Stimulated activated CD8-positive, alpha-beta memory T cell treated with anti-CD3 and anti-CD28 coated beads, Interleukin-4, amount 100 ng/mL, for 4 hours (primary cell): ENCODE measurements around the gene COX7B.
"Not testable (repeated sequence)": the region's sequence is repeated elsewhere in the genome, so short reads cannot be mapped to it uniquely, and the experiment has no call there.

Experiments
- DNase-seq, 2 donors: peaks; one replicate each; pipeline ENCODE4 v3.0.0-alpha.2; 2020; ENCODE audit warnings: low read depth in 2 of 2, low spot score in 1 of 2

COX7B gene

DNA sequence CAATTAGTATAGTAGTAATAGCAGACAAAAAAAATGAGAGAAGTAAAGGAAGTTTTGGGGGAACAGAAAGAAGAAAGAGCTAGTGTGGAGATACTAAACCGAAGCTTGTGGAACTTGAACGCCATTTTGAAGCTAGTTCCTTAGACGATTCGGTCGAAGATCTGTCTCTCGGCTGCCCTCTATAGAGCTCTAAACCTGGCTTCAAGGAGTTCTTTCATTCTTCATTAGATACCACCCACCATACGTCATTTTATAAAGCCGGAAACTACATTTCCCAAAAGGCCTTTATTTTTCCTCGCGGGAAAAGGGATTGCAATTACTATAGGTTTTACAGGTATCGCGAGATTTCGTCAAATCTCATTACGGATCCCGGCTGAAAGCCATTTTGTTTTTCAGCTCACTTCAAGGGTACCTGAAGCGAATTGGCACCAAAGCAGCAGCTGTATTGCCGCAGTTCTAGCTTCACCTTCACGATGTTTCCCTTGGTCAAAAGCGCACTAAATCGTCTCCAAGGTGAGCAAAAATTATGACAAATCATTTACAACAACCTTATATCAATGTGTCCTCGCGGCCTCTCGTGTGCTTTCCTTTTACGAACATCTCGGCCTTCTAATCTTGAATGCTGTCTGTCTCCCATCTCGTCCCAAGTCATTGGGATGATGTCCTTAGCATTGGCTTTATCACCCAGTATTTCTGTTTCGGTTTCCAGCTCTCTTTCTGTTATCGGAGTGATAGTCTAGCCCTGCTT lies at the start of gene COX7B:
COX7B (plus strand) TSS at position 388 of the 748 bp plus-strand sequence; CDS start at position 474, 86 bp downstream.
- DNase-seq: peak in 1 of 2 donors; percentile 19

DNA sequence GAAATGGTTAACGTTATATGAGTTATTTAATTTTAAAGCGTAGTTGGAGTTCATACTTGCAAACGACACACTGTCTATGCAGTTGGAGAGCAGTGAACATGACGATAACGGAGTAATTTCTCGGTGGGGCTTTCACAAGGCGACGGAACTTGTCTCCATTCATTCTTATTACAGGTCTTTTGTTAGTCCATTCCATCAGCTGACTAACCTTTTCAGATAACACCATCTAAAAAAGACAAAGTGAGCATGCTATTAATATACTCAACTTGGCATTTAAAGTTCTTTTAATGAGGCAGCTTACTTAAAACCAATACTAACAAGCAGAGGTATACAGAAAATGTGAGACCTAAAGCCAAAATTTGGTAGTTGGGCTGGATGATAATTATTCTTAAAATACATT lies 23.9 kb upstream of the COX7B start:
- no peak for DNase-seq

GRCh38 chrX:77881418-77881817 lies 17.9 kb upstream of the COX7B start:
- DNase-seq: not testable (repeated sequence)

GRCh38 chrX:77892887-77893286 lies 6.4 kb upstream of the COX7B start:
- DNase-seq: no peak

DNA sequence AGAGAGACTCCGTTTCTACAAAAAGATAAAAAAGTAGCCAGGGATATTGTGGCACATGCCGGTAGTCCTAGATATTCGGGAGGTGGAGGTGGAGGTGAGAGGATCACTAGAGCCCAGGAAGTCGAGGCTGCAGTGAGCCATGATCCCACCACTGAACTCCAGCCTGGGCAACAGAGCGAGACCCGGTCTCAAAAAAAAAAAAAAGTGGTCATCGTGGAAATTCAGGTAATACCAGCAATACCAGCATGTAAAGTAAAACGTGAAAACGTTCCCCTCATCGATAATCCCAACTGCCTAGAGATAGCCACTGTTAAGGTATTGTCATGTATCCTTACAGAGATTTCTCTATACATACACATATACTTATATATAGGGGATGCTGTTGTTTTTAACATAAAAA lies 5.6 kb upstream of the COX7B start:
- DNase-seq: no peak

DNA sequence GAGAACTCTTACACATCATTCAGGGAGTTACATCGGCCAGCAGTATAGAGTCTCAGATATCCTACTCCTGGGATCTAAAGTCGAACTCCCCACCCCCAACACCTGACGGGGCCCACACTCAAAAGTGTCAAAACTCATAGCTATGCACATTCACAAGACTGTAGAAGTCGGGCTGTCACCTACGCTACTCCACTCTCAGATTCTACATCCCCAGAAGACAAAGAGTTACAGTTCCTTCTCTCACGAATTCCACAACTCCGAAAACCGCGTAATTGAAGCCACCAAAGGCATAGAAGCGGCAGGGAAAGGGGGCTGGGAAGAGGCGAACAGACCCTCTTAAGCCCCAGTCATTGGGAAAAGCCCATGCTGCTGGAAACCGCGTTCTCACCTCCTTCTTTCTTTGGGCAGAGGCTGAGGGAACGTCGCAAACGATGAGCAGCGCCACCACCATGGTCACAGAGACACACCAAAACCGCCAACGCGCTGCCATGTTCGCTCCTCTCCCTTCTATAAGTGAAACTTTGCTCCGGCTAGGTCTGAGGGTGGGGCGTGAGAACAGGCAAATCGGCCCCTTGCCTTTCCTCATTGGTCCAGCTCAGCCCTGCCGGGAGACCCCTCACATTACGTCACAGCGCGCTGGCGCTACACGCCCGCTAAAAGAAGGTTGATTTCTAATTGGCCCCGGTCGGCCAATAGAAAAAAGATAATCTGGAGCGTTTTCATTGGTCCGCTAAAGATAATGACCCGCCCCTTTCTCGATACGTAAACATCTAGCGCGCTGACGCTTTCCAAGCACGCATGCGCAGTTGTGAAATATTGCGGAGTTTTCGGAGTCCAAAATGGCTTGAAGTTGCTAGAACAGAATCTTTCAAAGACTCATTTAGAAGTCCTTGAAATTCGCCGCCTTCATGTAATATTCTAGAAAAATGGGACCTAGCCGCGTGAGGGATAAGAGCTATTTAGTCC lies 4.1 kb upstream of the COX7B start, which contains the start of gene MAGT1:
MAGT1 (minus strand) TSS at position 515 of the 966 bp plus-strand sequence; CDS start at position 490, 25 bp downstream.
- peak; percentile 68 to 83 for DNase-seq

DNA sequence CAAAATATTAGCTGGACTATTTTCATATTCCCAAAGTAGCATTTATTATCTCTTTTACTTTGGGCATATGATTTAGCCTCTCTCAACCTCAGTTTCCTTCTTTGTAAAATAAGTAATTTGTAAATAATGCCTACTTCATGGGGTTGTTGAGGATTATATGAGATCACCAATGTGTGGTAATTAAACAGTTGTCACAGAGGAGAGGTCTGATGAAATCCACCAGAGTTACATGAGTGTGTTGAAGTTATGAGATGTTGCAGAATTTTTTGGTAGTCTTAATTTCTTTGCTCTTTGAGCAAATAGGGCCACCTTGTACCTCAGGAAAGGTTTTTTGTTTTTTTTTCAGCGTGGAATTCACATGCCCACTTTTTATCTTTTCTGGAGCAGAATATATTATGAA lies 1.4 kb downstream of the COX7B start:
- no peak for DNase-seq

DNA sequence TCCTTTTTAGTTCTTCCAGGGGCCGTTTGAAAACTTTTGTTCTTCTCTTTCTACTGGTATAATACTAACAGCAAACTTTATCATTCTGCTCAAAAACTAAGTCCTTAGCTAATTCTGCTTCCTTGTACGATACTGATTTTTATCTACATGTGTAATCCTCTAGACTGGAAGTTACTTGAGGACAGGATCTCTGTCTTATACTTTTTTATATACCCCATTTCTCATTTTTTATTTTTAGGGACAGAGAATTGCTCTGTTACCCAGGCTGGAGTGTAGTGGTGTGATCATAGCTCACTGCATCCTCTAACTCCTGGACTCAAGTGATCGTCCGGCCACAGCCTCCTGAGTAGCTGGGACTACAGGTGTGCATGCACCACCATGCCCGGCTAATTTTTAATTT lies 2.2 kb downstream of the COX7B start:
- DNase-seq: no peak

GRCh38 chrX:77910108-77910840 lies 11.0 kb downstream of the COX7B start, which contains the start of gene ATP7A:
TSS of gene ATP7A (plus strand) at chrX:77910693. CDS start at chrX:77971642, 60,949 bp downstream.
- peak; percentile 82 to 84 for DNase-seq

DNA sequence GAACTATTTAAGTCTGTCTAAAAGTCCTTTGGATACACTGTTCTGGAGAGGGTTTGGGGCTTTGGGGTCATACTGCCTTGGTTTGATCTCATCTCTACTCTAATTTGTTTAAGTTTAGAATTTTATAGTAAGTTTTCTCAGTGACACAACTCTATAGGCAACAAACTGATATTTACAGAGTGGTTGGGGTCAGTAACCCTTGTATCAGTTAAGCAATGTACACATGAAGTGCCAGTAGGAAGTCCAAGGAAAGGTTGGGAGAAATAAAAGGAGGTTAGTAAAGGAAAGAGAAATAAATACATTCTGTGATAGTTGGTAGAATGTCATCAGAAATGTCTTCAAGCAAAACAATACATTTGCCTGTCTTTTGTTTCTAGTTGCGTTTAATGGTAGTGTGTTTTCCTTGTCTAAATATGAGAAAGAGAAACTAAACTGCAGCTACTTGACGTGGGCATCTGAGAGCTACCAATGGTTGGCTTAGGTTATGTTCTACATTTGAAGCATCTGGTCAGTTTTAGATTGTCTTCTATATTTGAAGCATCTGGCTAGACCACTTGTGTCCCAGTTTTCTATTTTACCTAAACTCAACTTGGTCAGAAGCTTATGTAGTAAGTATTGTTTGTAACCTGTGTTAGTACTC lies 18.1 kb downstream of the COX7B start:
- DNase-seq: no peak

DNA sequence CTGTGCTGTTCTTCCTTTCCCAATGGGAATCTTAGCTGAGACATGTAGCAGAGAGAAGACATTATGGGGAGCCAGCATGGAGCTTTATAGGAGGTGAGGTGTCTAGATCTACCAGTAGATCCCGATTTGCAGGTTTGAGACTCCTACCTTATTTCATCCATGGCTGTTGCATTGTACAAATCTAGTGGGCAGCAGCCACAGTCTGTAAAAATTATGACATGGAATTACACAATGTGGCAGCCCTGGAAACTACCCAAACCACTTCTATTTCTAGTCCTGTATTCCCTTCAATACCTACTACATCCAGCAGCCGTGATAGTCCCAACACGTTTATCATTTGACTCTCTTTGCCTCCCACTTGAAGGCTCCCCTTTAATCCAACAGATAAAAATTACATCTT lies 19.3 kb downstream of the COX7B start:
- no peak for DNase-seq

DNA sequence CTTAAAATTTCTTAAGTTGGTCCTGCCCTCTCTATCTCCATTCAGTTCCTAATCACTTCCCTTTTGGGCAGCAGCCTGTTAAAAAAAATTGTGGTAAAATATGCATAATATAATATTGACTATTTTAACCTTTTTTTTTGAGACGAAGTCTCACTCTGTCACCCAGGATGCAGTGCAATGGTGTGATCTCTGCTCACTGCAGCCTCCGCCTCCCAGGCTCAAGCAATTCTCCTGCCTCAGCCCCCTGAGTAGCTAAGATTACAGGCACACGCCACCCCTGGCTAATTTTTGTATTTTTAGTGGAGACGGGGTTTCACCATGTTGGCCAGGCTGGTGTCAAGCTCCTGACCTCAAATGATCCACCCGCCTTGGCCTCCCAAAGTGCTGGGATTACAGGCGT lies 20.1 kb downstream of the COX7B start:
- DNase-seq: not testable (repeated sequence)

DNA sequence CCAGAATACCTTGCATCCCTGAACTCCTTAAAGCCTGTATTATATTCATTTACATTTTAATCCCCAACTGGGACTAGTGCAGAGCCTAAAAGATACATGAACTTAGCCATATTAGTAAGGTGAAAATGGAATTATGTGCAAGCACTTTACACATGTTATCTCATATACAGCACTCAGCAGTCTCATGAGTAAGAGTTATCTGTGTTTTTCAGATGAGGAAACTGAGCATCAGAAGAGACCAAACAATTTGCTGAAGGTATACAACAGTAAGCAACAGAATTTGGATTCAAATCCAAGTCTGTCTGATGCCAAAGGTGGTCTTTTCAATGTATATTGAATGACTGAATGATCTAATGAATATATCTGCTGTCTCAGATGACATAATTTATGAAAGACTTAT lies 23.5 kb downstream of the COX7B start:
- DNase-seq: no peak

GRCh38 chrX:77924320-77924859 lies 25.1 kb downstream of the COX7B start:
- DNase-seq: no peak

DNA sequence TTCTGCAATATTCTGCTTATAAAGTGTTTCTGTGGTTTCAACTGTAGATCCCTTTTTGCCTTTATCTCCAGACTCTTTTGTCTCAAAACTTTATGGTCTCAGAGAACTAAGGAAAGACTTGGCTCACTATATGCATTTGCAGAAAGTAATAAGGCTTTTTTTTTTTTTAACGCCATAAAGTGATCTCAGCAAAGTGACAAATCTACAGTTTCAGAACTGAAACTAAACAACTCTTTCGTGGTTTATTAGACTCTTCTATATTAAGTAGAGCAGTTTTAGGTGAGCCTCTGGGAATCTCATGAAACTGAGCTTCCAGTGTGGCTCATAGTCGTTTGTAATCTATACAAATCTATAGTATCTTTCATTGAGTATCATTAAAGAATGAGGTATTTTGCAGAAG lies 26.5 kb downstream of the COX7B start:
- DNase-seq: no peak

GRCh38 chrX:77930581-77930980 lies 31.3 kb downstream of the COX7B start:
- no peak for DNase-seq

DNA sequence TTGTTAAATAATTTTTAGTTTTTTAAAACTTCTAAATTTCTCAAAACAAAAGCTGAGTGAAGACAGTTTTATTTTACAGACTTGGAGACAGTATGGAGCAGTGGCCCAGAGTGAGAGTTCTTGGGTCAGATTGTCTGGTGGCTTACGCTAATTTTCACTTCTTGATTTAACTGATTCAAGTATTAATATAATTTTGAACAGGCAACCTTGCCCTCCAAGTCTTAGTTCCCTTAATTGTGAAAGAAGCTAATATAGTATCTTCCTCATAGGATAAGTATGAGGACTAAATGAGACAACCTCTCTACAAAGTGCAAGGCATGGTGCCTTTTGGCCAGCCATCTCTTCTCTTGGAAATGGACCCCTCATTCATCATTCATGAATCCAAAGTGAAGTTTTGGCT lies 36.6 kb downstream of the COX7B start:
- DNase-seq: no peak

- DNase-seq: no peak
These were observed 37.0 kb downstream of the COX7B start for GRCh38 chrX:77936299-77936698.

- no peak for DNase-seq
These were observed 38.0 kb downstream of the COX7B start for GRCh38 chrX:77937291-77937690.

DNA sequence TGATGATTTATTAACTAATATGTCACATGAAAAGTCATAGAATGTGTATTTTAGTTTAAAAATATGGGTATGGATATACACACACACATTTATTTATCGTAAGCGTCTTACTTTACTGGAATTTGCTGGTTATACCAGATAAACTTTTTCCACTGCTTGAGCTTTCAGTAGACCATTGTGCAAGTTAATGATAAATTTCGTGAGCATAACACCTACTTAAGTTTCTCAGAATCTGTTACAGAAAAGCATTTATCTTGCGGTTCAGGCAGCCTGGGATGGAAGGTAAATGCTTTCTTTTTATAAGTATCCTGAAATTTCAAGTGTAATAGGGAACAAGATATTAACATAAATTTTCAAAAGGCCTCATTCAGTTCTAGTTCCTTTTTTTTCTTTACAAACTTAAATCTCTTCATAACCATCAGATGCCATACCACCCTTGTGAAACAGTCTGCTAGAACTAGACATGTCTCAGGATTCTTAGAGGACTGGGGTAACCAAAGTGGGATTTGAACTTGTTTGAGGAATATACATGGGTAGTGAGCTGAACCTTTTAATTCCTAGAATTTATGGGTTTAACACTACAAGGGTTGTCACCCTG lies 38.9 kb downstream of the COX7B start:
- DNase-seq: no peak
